NB4 (cell line): Measurements from ENCODE around the gene MMRN2.
"Not testable (repeated sequence)": the region's sequence is repeated elsewhere in the genome, so short reads cannot be mapped to it uniquely, and the experiment has no call there.

ENCODE experiments used
- CTCF ChIP-seq: IDR thresholded peaks from one replicate; pipeline ENCODE4 v1.5.1; 2012; ENCODE audit warnings: low read depth, low read length
- POLR2A ChIP-seq: IDR thresholded peaks from 2 replicates; pipeline ENCODE4 v1.6.1; 2011; ENCODE audit warnings: mild to moderate bottlenecking; ENCODE audit not compliant: insufficient read length; ENCODE audit errors: extremely low read depth

GRCh38 chr10:86991362-86991761 lies 33.9 kb upstream of the MMRN2 start:
- TF ChIP-seq CTCF, POLR2A: not testable (repeated sequence)
